Upper lobe of left lung (tissue), 6 donors: ENCODE data around the gene SP9. TPM values are rescaled to one million over a fixed set of nuclear protein-coding genes. Genes with fewer than 3 reads are reported as not detected.

Experiments used
- ATAC-seq, 2 donors: fragments of 200-7000 bp; cut with Tn5 transposase; one replicate each; pipeline ENCODE4 v1.9.1; 2022; ENCODE audit warnings: mild to moderate bottlenecking in 2 of 2, moderate library complexity in 2 of 2; ENCODE audit not compliant: low FRiP score in 2 of 2
- DNase-seq, 2 donors: peaks; one replicate each; pipeline ENCODE4 v3.0.0-alpha.2; 2019 to 2020
- H3K27ac ChIP-seq, 4 donors: fragments of 200-600 bp; sonication (generic); one replicate each; pipeline ENCODE4 v1.5.1; 2016 to 2019
- H3K27me3 ChIP-seq, 4 donors: fragments of 200-600 bp; sonication (generic); one replicate each; pipeline ENCODE4 v1.5.1; 2017 to 2019
- H3K36me3 ChIP-seq, 4 donors: fragments of 200-600 bp; sonication (generic); one replicate each; pipeline ENCODE4 v1.5.1; 2016 to 2019
- H3K4me1 ChIP-seq, 4 donors: fragments of 200-600 bp; sonication (generic); one replicate each; pipeline ENCODE4 v1.5.1; 2018 to 2019
- H3K4me3 ChIP-seq, 4 donors: fragments of 200-600 bp; sonication (generic); one replicate each; pipeline ENCODE4 v1.5.1; 2017 to 2019; ENCODE audit warnings: mild to moderate bottlenecking in 2 of 4, moderate library complexity in 1 of 4
- H3K9me3 ChIP-seq, 4 donors: fragments of 200-600 bp; sonication (generic); one replicate each; pipeline ENCODE4 v1.5.1; 2018 to 2019
- EP300 ChIP-seq, 4 donors: sonication (generic); formaldehyde crosslinking; IDR thresholded peaks; one replicate each; pipeline ENCODE4 v1.5.1; 2017; ENCODE audit warnings: antibody characterized with exemption in 4 of 4, control low read depth in 2 of 4
- POLR2A ChIP-seq, 4 donors: fragments of 450-650 bp; IDR thresholded peaks; one replicate each; pipeline ENCODE4 v1.5.1; 2016 to 2017; ENCODE audit warnings: antibody characterized with exemption in 4 of 4, mild to moderate bottlenecking in 2 of 4
- POLR2AphosphoS5 ChIP-seq, 2 donors: sonication (generic); formaldehyde crosslinking; IDR thresholded peaks; one replicate each; pipeline ENCODE4 v1.5.1; 2017; ENCODE audit warnings: antibody characterized with exemption in 2 of 2
- WGBS, 2 donors: methylation state at CpG; one replicate each; pipeline ENCODE4 v1.1.5; 2017 to 2018; 5-methylcytosine and 5-hydroxymethylcytosine counted together
- total RNA-seq, 6 donors: library from RNA; depleted of rRNA in 4 of 6; stranded (reverse); fragments of >200 nt in 4 of 6; gene quantifications; one replicate each; pipeline versions ENCODE4 v1.1.0 to v1.2.1, GENCODE V29; 2016 to 2021
- TF ChIP-seq, protein P1 (sequence below), 6 experiments: fragments of 450-650 bp in 4 of 6; fragments of 200-600 bp in 2 of 6; sonication (generic) in 2 of 6; IDR thresholded peaks; one replicate each; pipeline ENCODE4 v1.5.1; 2016 to 2019; ENCODE audit warnings: antibody characterized with exemption in 6 of 6
- donor health status: DM: no; HTN: no; CAD: no; lungs with moderate emphysema.
- donor health status: DM: no; HTN: yes; CAD: no; lungs with severe emphysema.

Gene SP9
- total RNA-seq, 6 donors from 2014 or later: not detected

DNA sequence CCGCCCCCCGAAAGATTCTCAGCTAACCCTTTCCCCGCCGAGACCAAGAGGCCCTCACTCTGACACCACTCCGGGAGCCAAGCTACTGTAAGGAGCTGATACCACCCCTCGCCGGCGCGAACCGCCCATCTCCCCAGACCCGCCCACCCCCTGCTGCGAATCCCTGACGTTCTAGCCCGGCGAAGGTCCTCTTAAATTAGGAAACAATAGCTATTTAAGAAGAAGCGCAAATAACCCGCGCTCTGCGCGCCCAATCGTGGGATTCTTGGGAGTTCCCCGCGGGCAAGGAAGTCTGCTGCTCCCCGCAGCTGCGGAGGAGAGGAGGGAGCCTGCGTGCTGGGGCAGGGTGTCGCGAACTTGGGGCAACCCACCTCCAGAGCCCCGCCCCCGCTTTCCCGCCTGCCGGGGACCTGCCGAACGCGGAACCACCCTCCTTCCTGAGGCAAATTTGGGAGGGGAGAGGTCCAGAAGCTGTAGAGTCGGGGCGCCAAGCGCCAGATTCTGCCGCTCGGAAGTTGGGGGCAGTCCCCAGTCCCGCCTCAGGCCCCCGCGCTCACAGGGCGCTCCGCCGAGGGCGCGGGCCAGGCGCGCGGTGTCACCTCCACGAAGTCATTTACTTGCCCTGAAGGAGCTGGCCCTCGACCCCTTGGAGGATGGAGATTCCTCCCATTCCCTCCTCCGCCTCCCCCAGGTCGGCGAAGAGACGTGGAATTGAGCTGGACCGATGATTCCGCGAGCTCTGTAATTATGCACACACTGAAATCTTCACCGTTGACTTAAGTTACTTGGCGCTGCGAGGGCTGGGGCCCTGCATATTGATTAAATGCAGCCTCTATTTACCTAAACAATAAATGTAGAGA lies 8.4 kb upstream of the SP9 start:
- ATAC-seq (peak in 1 of 2 donors; percentile 60), DNase-seq (peak in 1 of 2 donors; percentile 85)
- H3K27me3 ChIP-seq: peaks cover 0 to 59% (median 39%) of the 10 kb centered on the region in 4 donors
- no peaks in the 10 kb centered on the region for H3K36me3 ChIP-seq
- H3K9me3 ChIP-seq: no peaks in the 10 kb centered on the region
- peaks cover 17 to 33% (median 28%) of the 10 kb centered on the region in 4 donors for H3K4me1 ChIP-seq
- no peak overlapping the region for H3K27ac ChIP-seq
- H3K4me3 ChIP-seq: peak overlapping the region in 3 of 4 donors; percentile 32 to 50 (median 43)
- WGBS, 2 donors: 4 to 7% methylated on average over 42 to 54 of the region's 63 CpGs
- TF ChIP-seq, protein P1, sequence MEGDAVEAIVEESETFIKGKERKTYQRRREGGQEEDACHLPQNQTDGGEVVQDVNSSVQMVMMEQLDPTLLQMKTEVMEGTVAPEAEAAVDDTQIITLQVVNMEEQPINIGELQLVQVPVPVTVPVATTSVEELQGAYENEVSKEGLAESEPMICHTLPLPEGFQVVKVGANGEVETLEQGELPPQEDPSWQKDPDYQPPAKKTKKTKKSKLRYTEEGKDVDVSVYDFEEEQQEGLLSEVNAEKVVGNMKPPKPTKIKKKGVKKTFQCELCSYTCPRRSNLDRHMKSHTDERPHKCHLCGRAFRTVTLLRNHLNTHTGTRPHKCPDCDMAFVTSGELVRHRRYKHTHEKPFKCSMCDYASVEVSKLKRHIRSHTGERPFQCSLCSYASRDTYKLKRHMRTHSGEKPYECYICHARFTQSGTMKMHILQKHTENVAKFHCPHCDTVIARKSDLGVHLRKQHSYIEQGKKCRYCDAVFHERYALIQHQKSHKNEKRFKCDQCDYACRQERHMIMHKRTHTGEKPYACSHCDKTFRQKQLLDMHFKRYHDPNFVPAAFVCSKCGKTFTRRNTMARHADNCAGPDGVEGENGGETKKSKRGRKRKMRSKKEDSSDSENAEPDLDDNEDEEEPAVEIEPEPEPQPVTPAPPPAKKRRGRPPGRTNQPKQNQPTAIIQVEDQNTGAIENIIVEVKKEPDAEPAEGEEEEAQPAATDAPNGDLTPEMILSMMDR (IDR thresholded peaks at IDR 0.05): no peak
- TF ChIP-seq POLR2AphosphoS5 (IDR thresholded peaks at IDR 0.05): no peak
- no peak for TF ChIP-seq POLR2A (IDR thresholded peaks at IDR 0.05)
- no peak for TF ChIP-seq EP300 (IDR thresholded peaks at IDR 0.05)

DNA sequence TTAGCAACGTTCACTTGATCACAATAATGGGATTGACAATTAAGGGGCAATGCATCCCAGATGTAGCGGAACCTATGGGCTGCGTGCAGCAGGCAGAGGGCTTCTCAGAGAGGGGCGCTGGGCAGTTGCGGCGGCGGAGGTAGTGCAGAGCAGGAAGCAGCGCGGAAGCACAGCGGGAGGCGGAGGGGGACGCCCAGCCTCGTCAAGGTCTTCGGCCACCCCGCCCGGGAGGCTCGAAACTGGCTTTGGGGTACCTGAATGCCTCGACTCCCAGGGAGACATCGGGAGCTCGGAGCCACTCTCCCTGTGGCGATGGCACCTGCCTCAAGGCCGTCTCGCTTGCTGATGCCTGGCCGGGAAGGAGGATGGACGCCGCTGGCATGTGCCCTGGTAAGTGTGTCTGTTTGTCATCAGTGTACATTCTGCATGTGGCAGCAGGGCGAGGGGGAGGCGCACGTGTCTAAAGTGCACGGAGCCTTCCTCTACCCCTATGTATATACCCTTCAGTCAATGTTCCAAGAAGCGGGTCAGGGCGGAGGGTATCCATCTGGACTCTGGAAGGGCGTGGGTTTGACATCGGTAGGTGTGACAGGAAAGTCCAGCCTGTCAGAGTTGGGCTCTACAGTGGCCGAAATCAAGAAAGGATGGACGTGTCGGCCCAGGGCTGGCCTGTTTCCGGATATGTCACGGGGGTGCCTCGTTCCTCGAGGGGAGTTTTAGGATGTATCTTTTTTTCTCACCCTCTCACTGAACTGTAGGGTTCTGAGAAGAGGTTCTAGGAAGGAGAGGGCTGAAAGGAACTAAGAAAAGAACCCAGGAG lies 7.5 kb upstream of the SP9 start:
- 7 to 9% methylated on average over 28 to 40 of the region's 41 CpGs for WGBS, 2 donors
- H3K27me3 ChIP-seq: peaks cover 0 to 68% (median 44%) of the 10 kb centered on the region in 4 donors
- TF ChIP-seq EP300 (IDR thresholded peaks at IDR 0.05) (no peak), POLR2AphosphoS5 (IDR thresholded peaks at IDR 0.05) (no peak)
- TF ChIP-seq, protein P1 (IDR thresholded peaks at IDR 0.05): no peak

DNA sequence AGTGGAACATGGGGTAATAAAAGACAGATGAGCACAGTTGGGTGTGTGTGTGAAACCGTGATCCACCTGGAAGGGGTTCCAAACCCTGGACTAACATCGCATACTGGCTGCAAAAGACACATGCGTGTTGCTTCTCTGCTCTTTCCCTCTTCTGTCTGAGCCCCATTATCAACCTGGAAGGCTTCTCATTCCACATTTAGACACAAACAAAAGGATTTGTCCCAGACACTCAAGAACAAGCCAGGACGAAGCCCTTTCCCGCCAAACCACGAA lies 7.0 kb upstream of the SP9 start:
- Histone ChIP-seq H3K27me3 (peaks cover 0 to 73% (median 49%) of the 10 kb centered on the region in 4 donors), H3K36me3 (no peaks in the 10 kb centered on the region), H3K4me1 (peaks cover 17 to 41% (median 34%) of the 10 kb centered on the region in 4 donors), H3K9me3 (no peaks in the 10 kb centered on the region), H3K27ac (no peak overlapping the region), H3K4me3 (no peak overlapping the region)
- no peak for DNase-seq
- ATAC-seq: no peak
- 7 to 19% methylated on average over 6 of the region's 6 CpGs for WGBS, 2 donors
- TF ChIP-seq, protein P1 (IDR thresholded peaks at IDR 0.05): no peak
- TF ChIP-seq POLR2A (IDR thresholded peaks at IDR 0.05) (no peak), POLR2AphosphoS5 (IDR thresholded peaks at IDR 0.05) (no peak), EP300 (IDR thresholded peaks at IDR 0.05) (no peak)

More for the DNA sequence above, 7.5 kb upstream of the SP9 start:
- no peaks in the 10 kb centered on the region for H3K36me3 ChIP-seq
- H3K27ac ChIP-seq: no peak overlapping the region
- ATAC-seq (peak in 1 of 2 donors; percentile 53), DNase-seq (peak in 1 of 2 donors; percentile 73)
- H3K9me3 ChIP-seq: no peaks in the 10 kb centered on the region
- peak overlapping the region in 3 of 4 donors; percentile 8 to 50 (median 43) for H3K4me3 ChIP-seq
- H3K4me1 ChIP-seq: peaks cover 17 to 36% (median 31%) of the 10 kb centered on the region in 4 donors

DNA sequence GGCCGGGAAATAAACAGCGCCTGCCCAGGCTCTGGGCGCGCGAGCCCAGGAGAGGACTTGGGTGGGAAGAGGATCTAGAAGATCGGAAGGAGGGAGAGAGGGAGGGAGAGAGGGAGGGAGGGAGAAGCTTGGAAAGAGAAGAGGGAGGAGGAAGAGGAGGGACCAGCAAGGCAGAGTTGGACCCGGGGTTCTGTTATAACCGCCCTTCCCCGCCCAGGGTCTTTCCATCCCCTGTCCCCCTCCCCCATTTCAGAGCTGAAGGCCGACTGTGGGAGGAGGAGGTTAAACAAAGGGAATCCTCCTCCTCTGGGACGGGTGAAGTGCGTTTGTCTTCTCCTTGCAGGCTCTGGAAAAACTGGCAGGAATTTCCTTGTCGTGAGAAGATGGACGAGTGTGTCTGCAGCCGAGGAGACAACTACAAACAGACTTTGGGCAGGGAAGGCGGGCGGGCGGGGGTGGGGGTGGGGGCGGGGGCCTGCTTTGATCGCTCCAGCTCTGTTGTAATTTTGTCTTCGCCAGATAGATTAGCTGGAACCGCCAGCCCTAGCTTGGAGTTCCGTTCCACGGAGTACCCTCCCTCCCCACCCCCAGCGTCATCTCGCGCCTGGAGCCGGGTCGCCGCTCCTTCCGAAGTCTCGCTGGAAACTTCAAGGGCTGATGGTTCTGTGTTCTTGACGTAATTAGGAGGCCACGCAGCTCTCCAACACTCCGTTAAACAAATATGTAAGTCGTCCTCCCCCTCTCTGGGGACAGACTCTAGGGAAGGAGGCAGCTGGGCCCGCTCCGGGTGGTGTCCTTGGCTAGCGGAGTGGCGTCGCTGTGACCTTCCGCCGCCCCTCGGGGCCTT lies 6.4 kb upstream of the SP9 start:
- TF ChIP-seq EP300 (IDR thresholded peaks at IDR 0.05) (no peak), POLR2AphosphoS5 (IDR thresholded peaks at IDR 0.05) (no peak), POLR2A (IDR thresholded peaks at IDR 0.05) (no peak)
- TF ChIP-seq, protein P1 (IDR thresholded peaks at IDR 0.05): no peak
- no peak for ATAC-seq
- no peaks in the 10 kb centered on the region for H3K36me3 ChIP-seq
- peaks cover 0 to 79% (median 52%) of the 10 kb centered on the region in 4 donors for H3K27me3 ChIP-seq
- 8 to 11% methylated on average over 19 to 40 of the region's 44 CpGs for WGBS, 2 donors
- H3K4me3 ChIP-seq: no peak overlapping the region
- H3K27ac ChIP-seq: no peak overlapping the region
- no peak for DNase-seq
- no peaks in the 10 kb centered on the region for H3K9me3 ChIP-seq
- peaks cover 21 to 47% (median 38%) of the 10 kb centered on the region in 4 donors for H3K4me1 ChIP-seq
